Gastroesophageal sphincter (tissue), 4 donors: ENCODE results near the gene TIMM22. TPM values are rescaled to one million over a fixed set of nuclear protein-coding genes. Genes with fewer than 3 reads are reported as not detected.
"Not testable (repeated sequence)": the region's sequence is repeated elsewhere in the genome, so short reads cannot be mapped to it uniquely, and the experiment has no call there.

Experiments
- ATAC-seq: fragments of 150-250 bp; one replicate; pipeline ENCODE4 v1.9.1; 2016; ENCODE audit warnings: mild to moderate bottlenecking, moderate library complexity
- H3K27ac ChIP-seq, 4 donors: fragments of 200-600 bp; sonication (generic) in 3 of 4; 1 replicate in 3 of 4; 2 replicates in 1 of 4; pipeline ENCODE4 v1.5.1; 2016 to 2019
- H3K27me3 ChIP-seq: fragments of 200-600 bp; sonication (generic); one replicate; pipeline ENCODE4 v1.5.1; 2019
- H3K36me3 ChIP-seq, 2 donors: fragments of 200-600 bp; sonication (generic); one replicate each; pipeline ENCODE4 v1.5.1; 2019; ENCODE audit warnings: control low read depth in 1 of 2
- H3K4me1 ChIP-seq, 3 donors: fragments of 200-600 bp; sonication (generic); 1 replicate in 2 of 3; 2 replicates in 1 of 3; pipeline ENCODE4 v1.5.1; 2016 to 2019; ENCODE audit warnings: control low read depth in 2 of 3
- H3K4me3 ChIP-seq, 2 donors: fragments of 200-600 bp; sonication (generic); one replicate each; pipeline ENCODE4 v1.5.1; 2019; ENCODE audit warnings: mild to moderate bottlenecking in 1 of 2, moderate library complexity in 1 of 2
- H3K9me3 ChIP-seq, 3 donors: fragments of 200-600 bp; sonication (generic); one replicate each; pipeline ENCODE4 v1.5.1; 2017 to 2019; ENCODE audit warnings: control low read depth in 2 of 3
- CTCF ChIP-seq, 4 experiments: fragments of 200-600 bp in 2 of 4; fragments of 450-650 bp in 2 of 4; sonication (generic) in 1 of 4; IDR thresholded peaks; one replicate each; pipeline ENCODE4 v1.5.1; 2017 to 2019; ENCODE audit warnings: antibody characterized with exemption in 4 of 4, mild to moderate bottlenecking in 2 of 4, moderate library complexity in 2 of 4
- EP300 ChIP-seq: sonication (generic); formaldehyde crosslinking; IDR thresholded peaks from one replicate; pipeline ENCODE4 v1.6.1; 2017; ENCODE audit warnings: antibody characterized with exemption, mild to moderate bottlenecking
- POLR2A ChIP-seq, 2 donors: fragments of 450-650 bp; IDR thresholded peaks; one replicate each; pipeline ENCODE4 v1.6.1; 2017; ENCODE audit warnings: antibody characterized with exemption in 2 of 2, mild to moderate bottlenecking in 2 of 2, moderate library complexity in 1 of 2
- POLR2AphosphoS5 ChIP-seq: sonication (generic); formaldehyde crosslinking; IDR thresholded peaks from one replicate; pipeline ENCODE4 v1.6.1; 2017; ENCODE audit warnings: antibody characterized with exemption
- WGBS, 2 donors: methylation state at CpG; one replicate each; pipeline ENCODE4 v1.1.5; 2018; ENCODE audit warnings: low coverage in 1 of 2; 5-methylcytosine and 5-hydroxymethylcytosine counted together
- total RNA-seq, 4 donors: library from RNA; depleted of rRNA; stranded (reverse); fragments of >200 nt; gene quantifications; one replicate each; pipeline ENCODE4 v1.1.0, GENCODE V29; 2016

TIMM22 gene
- total RNA-seq, 4 donors from 2014 or later = 13.7 to 20.9 (median 16.0) TPM

GRCh38 chr17:1043601-1044251 is 46.8 kb downstream of the TIMM22 start:
- Histone ChIP-seq H3K9me3 (no peaks in the 10 kb centered on the region), H3K4me3 (peak overlapping the region in 1 of 2 donors; percentile 32), H3K4me1 (peaks cover 3 to 93% (median 44%) of the 10 kb centered on the region in 3 donors), H3K27ac (peak overlapping the region; percentile 10 to 96 (median 89)), H3K36me3 (peaks cover 0 to 13% of the 10 kb centered on the region in 2 donors), H3K27me3 (no peaks in the 10 kb centered on the region)
- TF ChIP-seq POLR2AphosphoS5 (no peak), CTCF (IDR thresholded peaks at IDR 0.05) (no peak), POLR2A (IDR thresholded peaks at IDR 0.05) (no peak), EP300 (no peak)
- peak; percentile 43 for ATAC-seq
- 2% methylated on average over 7 of the region's 21 CpGs; no CpG with 5 or more reads in 1 of the 2 donors for WGBS, 2 donors

- ATAC-seq, H3K9me3 ChIP-seq, H3K27me3 ChIP-seq: not testable (repeated sequence)
- Histone ChIP-seq H3K4me1 (peaks cover 3 to 93% (median 37%) of the 10 kb centered on the region in 3 donors), H3K4me3 (peak overlapping the region in 1 of 2 donors; percentile 32), H3K27ac (peak overlapping the region; percentile 10 to 96 (median 89)), H3K36me3 (peaks cover 0 to 19% of the 10 kb centered on the region in 2 donors)
- 82 to 97% methylated on average over 2 to 12 of the region's 13 CpGs for WGBS, 2 donors
Observed at GRCh38 chr17:1044387-1045009, 47.6 kb downstream of the TIMM22 start.

- WGBS, 2 donors = 75 to 81% methylated on average over 5 to 7 of the region's 9 CpGs
- Histone ChIP-seq H3K9me3 (no peaks in the 10 kb centered on the region), H3K36me3 (peaks cover 0 to 29% of the 10 kb centered on the region in 2 donors), H3K27ac (peak overlapping the region in 3 of 4 donors; percentile 85 to 96 (median 93)), H3K4me1 (peaks cover 3 to 93% (median 30%) of the 10 kb centered on the region in 3 donors), H3K4me3 (no peak overlapping the region), H3K27me3 (no peaks in the 10 kb centered on the region)
- no peak for TF ChIP-seq EP300
- TF ChIP-seq POLR2A (IDR thresholded peaks at IDR 0.05) = no peak
- no peak for TF ChIP-seq POLR2AphosphoS5
- ATAC-seq = no peak
Observed at GRCh38 chr17:1045456-1045855, 48.5 kb downstream of the TIMM22 start.

- no peaks in the 10 kb centered on the region for H3K9me3 ChIP-seq
- H3K27me3 ChIP-seq = no peaks in the 10 kb centered on the region
- TF ChIP-seq EP300 (peak; percentile 71), POLR2A (IDR thresholded peaks at IDR 0.05) (no peak), CTCF (IDR thresholded peaks at IDR 0.05) (peak in 3 of 4 experiments; percentile 40 to 76 (median 69)), POLR2AphosphoS5 (peak; percentile 83)
- no peak overlapping the region for H3K4me3 ChIP-seq
- peak overlapping the region; percentile 85 to 96 (median 92) for H3K27ac ChIP-seq
- peak; percentile 82 for ATAC-seq
- peaks cover 0 to 29% of the 10 kb centered on the region in 2 donors for H3K36me3 ChIP-seq
- 33% methylated on average over 1 to 2 of the region's 21 CpGs for WGBS, 2 donors
- H3K4me1 ChIP-seq = peaks cover 3 to 93% (median 30%) of the 10 kb centered on the region in 3 donors
Observed at GRCh38 chr17:1047177-1047878, 50.4 kb downstream of the TIMM22 start.

- TF ChIP-seq POLR2A (IDR thresholded peaks at IDR 0.05) = no peak
- H3K4me3 ChIP-seq = no peak overlapping the region
- H3K27ac ChIP-seq = peak overlapping the region; percentile 85 to 96 (median 92)
- peak; percentile 2 for ATAC-seq
- H3K9me3 ChIP-seq = no peaks in the 10 kb centered on the region
- peaks cover 0 to 29% of the 10 kb centered on the region in 2 donors for H3K36me3 ChIP-seq
- 48% methylated on average over 5 of the region's 20 CpGs; no CpG with 5 or more reads in 1 of the 2 donors for WGBS, 2 donors
- no peaks in the 10 kb centered on the region for H3K27me3 ChIP-seq
- H3K4me1 ChIP-seq = peaks cover 3 to 88% (median 26%) of the 10 kb centered on the region in 3 donors
Observed at GRCh38 chr17:1047879-1048470, 51.0 kb downstream of the TIMM22 start.

- not testable (repeated sequence) for H3K27me3 ChIP-seq, H3K9me3 ChIP-seq, ATAC-seq, H3K4me3 ChIP-seq
- Histone ChIP-seq H3K36me3 (peaks cover 0 to 32% of the 10 kb centered on the region in 2 donors), H3K27ac (peak overlapping the region; percentile 85 to 96 (median 92)), H3K4me1 (peaks cover 3 to 81% (median 21%) of the 10 kb centered on the region in 3 donors)
- 86 to 100% methylated on average over 1 to 6 of the region's 49 CpGs for WGBS, 2 donors
Observed at GRCh38 chr17:1048516-1049115, 51.7 kb downstream of the TIMM22 start.
